Panc1 (cell line): ENCODE results near the gene TIMELESS. TPM values are rescaled to one million over a fixed set of nuclear protein-coding genes. Genes with fewer than 3 reads are reported as not detected.

Experiments
- ATAC-seq: fragments of 200-7000 bp; cut with Tn5 transposase; 2 replicates; pipeline ENCODE4 v1.9.1; 2020; ENCODE audit warnings: mild to moderate bottlenecking, moderate library complexity
- BruUV-seq: library from RNA; stranded (reverse); fragments of 400-500 nt; replicated peaks from 2 replicates; lab custom pipeline; 2021; lab: Mats Ljungman, UMichigan
- CTCF ChIA-PET: fragments of 300-600 bp; sonication (Branson Sonifier 250); formaldehyde crosslinking; loops from one replicate; lab custom pipeline; 2022; ENCODE audit warnings: antibody characterized with exemption; lab: Charles Lee
- POLR2A ChIA-PET: fragments of 300-600 bp; sonication (Branson Sonifier 250); formaldehyde crosslinking; loops from one replicate; lab custom pipeline; 2022; ENCODE audit warnings: antibody characterized with exemption; lab: Charles Lee
- DNase-seq: peaks from one replicate; pipeline ENCODE4 v3.0.0-alpha.2; 2010; ENCODE audit warnings: low read depth, low spot score
- H3K27ac ChIP-seq: 2 replicates; pipeline ENCODE4 v1.5.1; 2011; ENCODE audit warnings: mild to moderate bottlenecking, low read length, inconsistent platforms
- H3K27me3 ChIP-seq: fragments of 200-500 bp; sonication (Bioruptor generic); 2 replicates; pipeline ENCODE4 v1.6.0; 2014; ENCODE audit warnings: low read length, inconsistent platforms; ENCODE audit not compliant: control insufficient read depth, insufficient read depth
- H3K36me3 ChIP-seq: fragments of 200-500 bp; sonication (Bioruptor generic); 2 replicates; pipeline ENCODE4 v1.5.1; 2014; ENCODE audit warnings: inconsistent platforms, mild to moderate bottlenecking, low read length, moderate library complexity; ENCODE audit not compliant: control insufficient read depth, insufficient read depth
- H3K4me1 ChIP-seq: 2 replicates; pipeline ENCODE4 v1.5.1; 2011; ENCODE audit warnings: inconsistent platforms, mild to moderate bottlenecking, low read length, moderate library complexity; ENCODE audit not compliant: control insufficient read depth, insufficient read depth
- H3K4me3 ChIP-seq, 2 experiments: 2 replicates each; pipeline ENCODE4 v1.5.1; 2011 to 2012; ENCODE audit warnings: low read depth in 2 of 2, low read length in 2 of 2, mild to moderate bottlenecking in 2 of 2, inconsistent platforms in 1 of 2, moderate library complexity in 1 of 2
- H3K9me3 ChIP-seq: fragments of 200-500 bp; sonication (Bioruptor generic); 2 replicates; pipeline ENCODE4 v1.5.1; 2014; ENCODE audit warnings: low read depth, mild to moderate bottlenecking, inconsistent platforms, low read length, moderate library complexity; ENCODE audit not compliant: control insufficient read depth, insufficient read depth
- CTCF ChIP-seq: fragments of 450-650 bp; IDR thresholded peaks from 2 replicates; pipeline ENCODE4 v1.5.1; 2017; ENCODE audit warnings: mild to moderate bottlenecking
- POLR2AphosphoS5 ChIP-seq: IDR thresholded peaks from 2 replicates; pipeline ENCODE4 v1.6.1; 2012; ENCODE audit warnings: mild to moderate bottlenecking, low read depth, low read length, moderate library complexity
- SIN3A ChIP-seq: IDR thresholded peaks from 2 replicates; pipeline ENCODE4 v1.6.1; 2012; ENCODE audit warnings: low read depth, mild to moderate bottlenecking, low read length, moderate library complexity, borderline replicate concordance; ENCODE audit not compliant: insufficient read depth
- TCF7L2 ChIP-seq: IDR thresholded peaks from 2 replicates; pipeline ENCODE4 v1.6.1; 2011; ENCODE audit warnings: mild to moderate bottlenecking, low read depth, low read length, inconsistent platforms
- in situ Hi-C: cut with HindIII; loops from 2 replicates; pipeline ENCODE4 v1.10.0; 2016; ENCODE audit warnings: low sequenced_read_pairs, low pct_unique_long_range_greater_than_20kb
- intact Hi-C: fragments of 100-400 bp; cut with micrococcal nuclease; formaldehyde crosslinking; loops from one replicate; pipeline ENCODE4 v1.10.0; 2022; ENCODE audit not compliant: unreplicated experiment
- total RNA-seq: library from RNA; stranded (reverse); gene quantifications from one replicate; pipeline ENCODE4 v1.2.1, GENCODE V29; 2021; ENCODE audit not compliant: unreplicated experiment
- TF ChIP-seq, protein P1 (sequence below), 2 experiments: IDR thresholded peaks; 2 replicates each; pipeline ENCODE4 v1.6.1; 2011 to 2012; ENCODE audit warnings: low read depth in 2 of 2, control low read depth in 1 of 2, low read length in 1 of 2, mild to moderate bottlenecking in 1 of 2, moderate library complexity in 1 of 2; ENCODE audit not compliant: insufficient read depth in 1 of 2

The TIMELESS gene
- total RNA-seq, 1 experiment from 2014 or later = 46.2 TPM

DNA sequence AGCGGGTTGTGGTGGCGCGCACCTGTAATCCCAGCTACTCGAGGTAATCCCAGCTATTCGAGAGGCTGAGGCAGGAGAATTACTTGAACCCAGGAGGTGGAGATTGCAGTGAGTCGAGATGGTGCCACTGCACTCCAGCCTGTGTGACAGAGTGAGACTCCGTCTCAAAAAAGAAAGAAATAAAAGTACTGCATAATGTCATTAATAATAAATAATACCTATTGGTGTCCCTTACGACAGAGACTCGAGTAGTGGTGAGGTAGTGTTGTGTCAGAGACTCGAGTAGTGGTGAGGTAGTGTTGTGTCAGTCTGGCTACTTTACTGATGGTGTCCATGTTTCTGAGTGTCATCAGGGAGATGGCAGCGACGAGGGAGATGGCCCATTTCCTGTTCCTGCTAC, 37.5 kb upstream of the TIMELESS start:
- ChIA-PET CTCF (no interaction called here), POLR2A (no interaction called here)
- Histone ChIP-seq H3K4me1 (0 out of 2 replicates have a peak, but pooled peaks cover 7% of the 10 kb centered on the region), H3K27me3 (peaks cover 15% of the 10 kb centered on the region), H3K9me3 (no peaks in the 10 kb centered on the region), H3K27ac (no peak overlapping the region), H3K36me3 (no peaks in the 10 kb centered on the region), H3K4me3 (no peak overlapping the region)
- DNase-seq = no peak
- no peak for ATAC-seq
- BruUV-seq = no TSS peak
- intact Hi-C loops = no loop called here
- in situ Hi-C loops = no loop called here
- TF ChIP-seq TCF7L2 (no peak), POLR2AphosphoS5 (no peak), CTCF (no peak), SIN3A (no peak)
- TF ChIP-seq, protein P1, sequence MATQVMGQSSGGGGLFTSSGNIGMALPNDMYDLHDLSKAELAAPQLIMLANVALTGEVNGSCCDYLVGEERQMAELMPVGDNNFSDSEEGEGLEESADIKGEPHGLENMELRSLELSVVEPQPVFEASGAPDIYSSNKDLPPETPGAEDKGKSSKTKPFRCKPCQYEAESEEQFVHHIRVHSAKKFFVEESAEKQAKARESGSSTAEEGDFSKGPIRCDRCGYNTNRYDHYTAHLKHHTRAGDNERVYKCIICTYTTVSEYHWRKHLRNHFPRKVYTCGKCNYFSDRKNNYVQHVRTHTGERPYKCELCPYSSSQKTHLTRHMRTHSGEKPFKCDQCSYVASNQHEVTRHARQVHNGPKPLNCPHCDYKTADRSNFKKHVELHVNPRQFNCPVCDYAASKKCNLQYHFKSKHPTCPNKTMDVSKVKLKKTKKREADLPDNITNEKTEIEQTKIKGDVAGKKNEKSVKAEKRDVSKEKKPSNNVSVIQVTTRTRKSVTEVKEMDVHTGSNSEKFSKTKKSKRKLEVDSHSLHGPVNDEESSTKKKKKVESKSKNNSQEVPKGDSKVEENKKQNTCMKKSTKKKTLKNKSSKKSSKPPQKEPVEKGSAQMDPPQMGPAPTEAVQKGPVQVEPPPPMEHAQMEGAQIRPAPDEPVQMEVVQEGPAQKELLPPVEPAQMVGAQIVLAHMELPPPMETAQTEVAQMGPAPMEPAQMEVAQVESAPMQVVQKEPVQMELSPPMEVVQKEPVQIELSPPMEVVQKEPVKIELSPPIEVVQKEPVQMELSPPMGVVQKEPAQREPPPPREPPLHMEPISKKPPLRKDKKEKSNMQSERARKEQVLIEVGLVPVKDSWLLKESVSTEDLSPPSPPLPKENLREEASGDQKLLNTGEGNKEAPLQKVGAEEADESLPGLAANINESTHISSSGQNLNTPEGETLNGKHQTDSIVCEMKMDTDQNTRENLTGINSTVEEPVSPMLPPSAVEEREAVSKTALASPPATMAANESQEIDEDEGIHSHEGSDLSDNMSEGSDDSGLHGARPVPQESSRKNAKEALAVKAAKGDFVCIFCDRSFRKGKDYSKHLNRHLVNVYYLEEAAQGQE (IDR thresholded peaks at IDR 0.05; ENCODE audit: insufficient read depth in 1 of 2, low read depth in 2 of 2, low read length in 1 of 2) = no peak

DNA sequence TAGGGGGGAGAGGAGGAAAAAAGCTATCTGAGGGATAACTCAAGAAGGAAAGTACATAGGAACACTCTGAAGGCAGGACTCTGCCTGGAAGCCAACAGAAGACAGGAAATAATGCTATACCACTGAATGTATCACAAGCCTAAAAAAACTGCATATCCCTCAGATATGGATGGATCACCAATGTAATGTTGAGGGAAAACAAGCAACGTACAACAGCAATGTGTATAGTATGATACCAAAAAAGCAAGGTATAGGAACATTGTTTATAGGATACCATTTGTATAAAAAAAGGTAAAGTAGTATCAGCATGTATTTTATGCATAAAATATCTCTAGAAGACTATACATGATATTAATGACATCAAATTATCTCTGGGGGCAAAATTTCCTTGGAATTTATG, 35.3 kb upstream of the TIMELESS start:
- ATAC-seq (no peak), DNase-seq (no peak)
- no TSS peak for BruUV-seq
- no peaks in the 10 kb centered on the region for H3K9me3 ChIP-seq
- CTCF ChIA-PET = no interaction called here
- no peaks in the 10 kb centered on the region for H3K36me3 ChIP-seq
- H3K4me3 ChIP-seq = no peak overlapping the region
- intact Hi-C loops (no loop called here), in situ Hi-C loops (no loop called here)
- no peak overlapping the region for H3K27ac ChIP-seq
- POLR2A ChIA-PET = no interaction called here
- TF ChIP-seq SIN3A (no peak), CTCF (no peak), POLR2AphosphoS5 (no peak), TCF7L2 (no peak)
- TF ChIP-seq, protein P1 (IDR thresholded peaks at IDR 0.05; ENCODE audit: insufficient read depth in 1 of 2, low read depth in 2 of 2, low read length in 1 of 2) = no peak
- H3K27me3 ChIP-seq = peaks cover 10% of the 10 kb centered on the region
- H3K4me1 ChIP-seq = 0 out of 2 replicates have a peak, but pooled peaks cover 7% of the 10 kb centered on the region
